WTC11 (cell line): ENCODE results near the gene GFOD1.

Experiments
- CREB1 ChIP-seq: sonication (generic); formaldehyde crosslinking; IDR thresholded peaks from 2 replicates; pipeline ENCODE4 v1.8.0; 2023; ENCODE audit warnings: mild to moderate bottlenecking, missing genetic modification reagents
- SP1 ChIP-seq: sonication (generic); formaldehyde crosslinking; conservative IDR thresholded peaks from 2 replicates; pipeline ENCODE4 v1.8.1; 2022; ENCODE audit warnings: missing genetic modification reagents
- TF ChIP-seq, protein P1 (sequence below): fragments of 200-600 bp; IDR thresholded peaks from 2 replicates; pipeline ENCODE4 v1.8.0; 2022; ENCODE audit warnings: antibody characterized with exemption
- TF ChIP-seq, protein P2 (sequence below): sonication (generic); formaldehyde crosslinking; IDR thresholded peaks from 2 replicates; pipeline ENCODE4 v1.8.0; 2022; ENCODE audit warnings: mild to moderate bottlenecking, missing genetic modification reagents
- TF ChIP-seq, protein P3 (sequence below): sonication (generic); formaldehyde crosslinking; IDR thresholded peaks from 2 replicates; pipeline ENCODE4 v1.8.1; 2022; ENCODE audit warnings: low read depth, mild to moderate bottlenecking, moderate library complexity, missing genetic modification reagents, borderline replicate concordance

- TF ChIP-seq, protein P1, sequence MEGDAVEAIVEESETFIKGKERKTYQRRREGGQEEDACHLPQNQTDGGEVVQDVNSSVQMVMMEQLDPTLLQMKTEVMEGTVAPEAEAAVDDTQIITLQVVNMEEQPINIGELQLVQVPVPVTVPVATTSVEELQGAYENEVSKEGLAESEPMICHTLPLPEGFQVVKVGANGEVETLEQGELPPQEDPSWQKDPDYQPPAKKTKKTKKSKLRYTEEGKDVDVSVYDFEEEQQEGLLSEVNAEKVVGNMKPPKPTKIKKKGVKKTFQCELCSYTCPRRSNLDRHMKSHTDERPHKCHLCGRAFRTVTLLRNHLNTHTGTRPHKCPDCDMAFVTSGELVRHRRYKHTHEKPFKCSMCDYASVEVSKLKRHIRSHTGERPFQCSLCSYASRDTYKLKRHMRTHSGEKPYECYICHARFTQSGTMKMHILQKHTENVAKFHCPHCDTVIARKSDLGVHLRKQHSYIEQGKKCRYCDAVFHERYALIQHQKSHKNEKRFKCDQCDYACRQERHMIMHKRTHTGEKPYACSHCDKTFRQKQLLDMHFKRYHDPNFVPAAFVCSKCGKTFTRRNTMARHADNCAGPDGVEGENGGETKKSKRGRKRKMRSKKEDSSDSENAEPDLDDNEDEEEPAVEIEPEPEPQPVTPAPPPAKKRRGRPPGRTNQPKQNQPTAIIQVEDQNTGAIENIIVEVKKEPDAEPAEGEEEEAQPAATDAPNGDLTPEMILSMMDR, result no peak
- TF ChIP-seq, protein P2, sequence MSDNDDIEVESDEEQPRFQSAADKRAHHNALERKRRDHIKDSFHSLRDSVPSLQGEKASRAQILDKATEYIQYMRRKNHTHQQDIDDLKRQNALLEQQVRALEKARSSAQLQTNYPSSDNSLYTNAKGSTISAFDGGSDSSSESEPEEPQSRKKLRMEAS (CRISPR knock-in tag), result no peak
- TF ChIP-seq SP1 (no peak), CREB1 (CRISPR knock-in tag) (no peak)
- TF ChIP-seq, protein P3, sequence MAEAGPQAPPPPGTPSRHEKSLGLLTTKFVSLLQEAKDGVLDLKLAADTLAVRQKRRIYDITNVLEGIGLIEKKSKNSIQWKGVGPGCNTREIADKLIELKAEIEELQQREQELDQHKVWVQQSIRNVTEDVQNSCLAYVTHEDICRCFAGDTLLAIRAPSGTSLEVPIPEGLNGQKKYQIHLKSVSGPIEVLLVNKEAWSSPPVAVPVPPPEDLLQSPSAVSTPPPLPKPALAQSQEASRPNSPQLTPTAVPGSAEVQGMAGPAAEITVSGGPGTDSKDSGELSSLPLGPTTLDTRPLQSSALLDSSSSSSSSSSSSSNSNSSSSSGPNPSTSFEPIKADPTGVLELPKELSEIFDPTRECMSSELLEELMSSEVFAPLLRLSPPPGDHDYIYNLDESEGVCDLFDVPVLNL, result no peak
Observed at GRCh38 chr6:13421425-13422059, 65.9 kb downstream of the GFOD1 start.
